Central memory CD8-positive, alpha-beta T cell (primary cell): ENCODE results near the gene SPP2.

Experiments used
- ATAC-seq: fragments of 150-1000 bp; cut with Tn5 transposase; replicated peaks from 2 replicates; pipeline ENCODE4 v1.10.0; 2022; ENCODE audit warnings: mild to moderate bottlenecking, moderate FRiP score, moderate number of reproducible peaks; ENCODE audit not compliant: poor library complexity, severe bottlenecking; ENCODE audit errors: extremely low read depth
- DNase-seq, 2 donors: peaks; one replicate each; pipeline ENCODE4 v3.0.0; 2021; ENCODE audit warnings: low spot score in 2 of 2
- H3K27ac Mint-ChIP-seq: one replicate; pipeline ENCODE4 v1.8.0; 2022; ENCODE audit warnings: low read depth, mild to moderate bottlenecking, moderate library complexity, mixed read lengths
- H3K27me3 Mint-ChIP-seq: one replicate; pipeline ENCODE4 v1.8.0; 2022; ENCODE audit warnings: mixed read lengths
- H3K36me3 Mint-ChIP-seq: one replicate; pipeline ENCODE4 v1.8.0; 2022; ENCODE audit warnings: mild to moderate bottlenecking, moderate library complexity, mixed read lengths; ENCODE audit not compliant: insufficient read depth
- H3K4me1 Mint-ChIP-seq: one replicate; pipeline ENCODE4 v1.8.0; 2022; ENCODE audit warnings: mixed read lengths
- H3K4me3 Mint-ChIP-seq: one replicate; pipeline ENCODE4 v1.8.0; 2022; ENCODE audit warnings: mild to moderate bottlenecking, moderate library complexity, mixed read lengths
- H3K9me3 Mint-ChIP-seq: one replicate; pipeline ENCODE4 v1.8.0; 2022; ENCODE audit warnings: mixed read lengths

Gene SPP2

DNA sequence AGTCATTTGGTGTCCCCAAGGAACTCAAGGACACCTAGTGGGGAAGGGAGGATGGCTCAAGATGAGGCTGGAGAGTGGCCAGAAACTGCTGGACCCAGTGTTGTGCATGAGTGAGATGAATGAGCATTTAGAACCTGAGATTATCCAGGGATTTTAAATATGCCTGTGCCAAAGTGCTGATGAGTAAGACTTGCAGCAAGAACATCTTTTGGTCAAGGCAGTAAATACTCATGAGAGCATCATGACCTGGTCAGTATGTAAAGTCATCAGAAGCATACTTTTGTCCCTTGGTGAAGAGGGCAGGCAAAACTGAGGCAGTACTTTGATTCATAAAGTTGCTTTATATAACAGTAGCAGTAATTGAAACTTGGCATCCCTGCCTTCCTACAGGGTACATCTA lies 3.1 kb upstream of the SPP2 start:
- H3K9me3 Mint-ChIP-seq = peaks cover 4% of the 10 kb centered on the region
- H3K27ac Mint-ChIP-seq = no peak overlapping the region
- peaks cover 21% of the 10 kb centered on the region for H3K4me1 Mint-ChIP-seq
- DNase-seq (no peak), ATAC-seq (no peak)
- no peak overlapping the region for H3K4me3 Mint-ChIP-seq
- H3K27me3 Mint-ChIP-seq = peaks cover 2% of the 10 kb centered on the region
- no peaks in the 10 kb centered on the region for H3K36me3 Mint-ChIP-seq

DNA sequence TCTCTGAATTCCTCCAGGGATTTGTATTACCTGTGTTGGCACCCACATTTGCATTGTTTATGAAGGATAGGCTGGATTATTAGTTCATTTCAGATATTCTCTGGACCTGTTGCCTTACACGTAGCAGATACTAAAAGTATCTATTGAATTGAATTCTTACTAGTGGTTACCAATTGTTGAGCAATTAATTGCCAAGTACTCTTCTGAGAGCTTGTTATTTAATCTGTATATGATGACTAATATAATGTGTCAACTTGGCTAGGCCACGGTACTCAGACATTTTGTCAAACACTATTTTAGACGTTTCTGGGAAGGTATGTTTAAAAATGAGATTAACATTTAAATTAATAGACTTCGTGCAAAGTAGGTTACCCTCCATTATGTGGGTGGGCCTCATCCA lies 2.5 kb upstream of the SPP2 start:
- Mint-ChIP-seq H3K4me1 (peaks cover 27% of the 10 kb centered on the region), H3K27ac (no peak overlapping the region), H3K9me3 (peaks cover 4% of the 10 kb centered on the region), H3K4me3 (no peak overlapping the region), H3K27me3 (peaks cover 9% of the 10 kb centered on the region), H3K36me3 (no peaks in the 10 kb centered on the region)
- no peak for DNase-seq
- ATAC-seq = no peak

DNA sequence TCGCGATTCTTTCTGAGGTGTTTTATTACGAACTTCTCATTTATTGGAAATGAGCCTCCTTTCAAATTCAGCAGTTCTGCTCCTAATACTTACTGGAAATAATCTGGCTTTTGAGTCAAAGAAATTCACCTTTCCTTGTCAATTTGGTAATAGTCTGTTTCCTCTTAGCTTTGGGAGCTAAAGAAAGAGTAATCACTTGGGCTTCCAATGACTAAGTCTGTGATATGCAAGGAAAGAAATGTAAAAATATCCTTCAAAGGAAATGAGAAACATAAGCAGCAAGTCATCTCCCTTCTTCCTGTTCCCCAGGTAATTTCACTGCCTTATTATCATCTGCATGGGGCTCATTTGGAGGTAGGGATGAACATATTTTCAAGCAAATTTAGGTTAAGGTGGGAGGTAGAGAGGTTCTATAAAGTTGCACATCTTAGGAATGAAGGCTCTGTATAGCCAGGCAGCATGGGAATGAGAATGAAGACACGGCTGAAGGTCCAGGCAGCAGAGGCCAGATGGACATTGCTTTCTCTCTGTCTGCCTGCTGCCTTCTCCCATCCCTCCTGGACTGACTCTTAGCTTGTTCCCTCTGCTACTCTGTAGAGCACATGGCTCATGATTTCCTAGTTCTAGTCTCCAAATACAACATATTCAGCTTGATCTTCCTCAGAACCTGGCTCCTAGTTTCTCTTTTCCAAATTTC lies 1.0 kb downstream of the SPP2 start:
- Mint-ChIP-seq H3K27me3 (peaks cover 11% of the 10 kb centered on the region), H3K4me3 (no peak overlapping the region), H3K4me1 (peaks cover 22% of the 10 kb centered on the region), H3K9me3 (peaks cover 4% of the 10 kb centered on the region), H3K36me3 (no peaks in the 10 kb centered on the region), H3K27ac (no peak overlapping the region)
- no peak for DNase-seq
- no peak for ATAC-seq

DNA sequence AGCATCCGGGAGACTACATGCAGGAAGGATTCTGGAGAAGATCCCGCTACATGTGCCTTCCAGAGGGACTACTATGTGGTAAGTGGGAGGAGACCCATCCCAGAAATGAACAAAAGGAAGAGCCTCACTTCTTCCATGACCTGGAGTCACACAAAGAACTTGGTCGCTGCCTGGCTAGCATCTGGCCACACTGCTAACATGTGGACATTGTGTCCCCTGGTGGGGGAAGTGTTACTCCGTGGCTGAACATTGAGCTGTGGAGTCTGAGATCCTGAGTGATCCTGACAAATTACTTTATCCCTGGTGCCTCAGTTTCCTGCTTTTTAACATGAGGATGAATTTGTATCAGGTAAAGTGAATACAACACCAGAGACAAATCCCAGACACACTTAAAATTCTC lies 8.4 kb downstream of the SPP2 start:
- Mint-ChIP-seq H3K36me3 (peaks cover 7% of the 10 kb centered on the region), H3K4me1 (peaks cover 32% of the 10 kb centered on the region), H3K4me3 (no peak overlapping the region), H3K9me3 (no peaks in the 10 kb centered on the region), H3K27me3 (peaks cover 6% of the 10 kb centered on the region), H3K27ac (no peak overlapping the region)
- no peak for DNase-seq
- no peak for ATAC-seq

DNA sequence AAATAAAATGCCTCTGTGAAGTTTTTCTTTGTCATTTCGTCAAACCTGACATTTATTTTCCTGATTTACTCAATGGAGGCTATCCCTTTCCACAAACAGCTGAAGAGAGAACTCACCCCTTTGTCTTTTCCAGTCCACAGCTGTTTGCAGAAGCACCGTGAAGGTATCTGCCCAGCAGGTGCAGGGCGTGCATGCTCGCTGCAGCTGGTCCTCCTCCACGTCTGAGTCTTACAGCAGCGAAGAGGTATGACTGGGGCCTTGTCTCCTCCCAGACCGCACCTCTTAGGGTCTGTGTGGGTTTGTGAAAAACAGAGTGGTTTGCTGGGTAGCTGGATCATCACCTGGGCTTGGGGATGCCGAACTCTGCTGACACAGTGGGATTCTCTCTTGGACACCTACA lies 9.7 kb downstream of the SPP2 start:
- Mint-ChIP-seq H3K27me3 (peaks cover 6% of the 10 kb centered on the region), H3K4me1 (peaks cover 37% of the 10 kb centered on the region), H3K27ac (no peak overlapping the region), H3K4me3 (no peak overlapping the region), H3K9me3 (no peaks in the 10 kb centered on the region), H3K36me3 (peaks cover 8% of the 10 kb centered on the region)
- no peak for DNase-seq
- no peak for ATAC-seq

DNA sequence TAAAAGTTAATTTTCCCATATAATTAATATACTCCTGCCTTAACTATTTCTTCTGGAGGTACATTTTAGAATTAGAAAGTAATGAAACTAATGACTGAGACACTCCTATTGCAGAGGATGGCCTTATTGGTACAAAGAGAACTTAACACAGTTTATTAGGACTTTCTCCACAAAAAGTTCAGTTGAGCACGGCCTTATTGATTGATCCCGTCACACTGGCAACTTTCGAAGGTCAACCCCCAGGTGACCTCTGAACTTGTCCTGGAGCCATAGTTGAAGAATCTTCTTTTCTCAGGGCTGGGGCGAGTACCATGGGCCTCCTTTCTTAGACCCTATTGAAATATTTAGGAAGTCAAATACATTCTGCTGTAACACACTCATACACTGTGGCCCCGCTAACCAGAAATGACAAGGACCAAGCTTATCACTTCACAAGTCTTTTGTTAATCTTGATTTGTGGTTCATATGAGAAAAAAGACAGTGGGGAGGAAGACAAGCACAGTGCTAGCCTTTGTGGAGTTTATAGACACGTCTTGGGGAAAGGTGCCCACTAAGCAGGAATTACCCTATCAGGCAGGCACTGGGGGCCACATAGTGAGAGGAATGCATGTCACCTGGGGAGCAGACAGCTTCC lies 11.2 kb downstream of the SPP2 start:
- Mint-ChIP-seq H3K27me3 (peaks cover 6% of the 10 kb centered on the region), H3K4me3 (peak overlapping the region; percentile 51)
- DNase-seq = no peak

DNA sequence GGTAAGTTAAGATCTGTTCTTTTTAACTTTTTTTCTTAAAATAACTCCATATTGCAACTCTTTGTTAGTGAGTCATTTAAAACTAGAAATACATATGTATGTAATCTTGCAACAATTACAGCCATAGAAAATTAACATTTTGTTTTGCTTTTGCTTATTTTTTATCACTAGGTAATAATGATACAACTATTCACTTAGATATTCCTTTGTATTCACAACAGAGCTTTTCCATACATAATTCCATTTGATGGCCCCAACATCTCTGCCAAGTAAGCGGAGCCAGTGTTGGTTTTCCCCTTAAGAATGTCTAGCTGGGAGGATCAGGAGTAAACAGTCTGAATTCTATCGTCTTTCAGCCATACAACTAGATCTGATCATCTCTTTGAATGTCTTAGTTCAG lies 16.1 kb downstream of the SPP2 start:
- H3K9me3 Mint-ChIP-seq = peaks cover 7% of the 10 kb centered on the region
- no peak overlapping the region for H3K4me3 Mint-ChIP-seq
- H3K4me1 Mint-ChIP-seq = peaks cover 25% of the 10 kb centered on the region
- no peak overlapping the region for H3K27ac Mint-ChIP-seq
- peaks cover 4% of the 10 kb centered on the region for H3K36me3 Mint-ChIP-seq
- H3K27me3 Mint-ChIP-seq = no peaks in the 10 kb centered on the region
- DNase-seq (no peak), ATAC-seq (no peak)

More for the DNA sequence above, 11.2 kb downstream of the SPP2 start:
- peaks cover 8% of the 10 kb centered on the region for H3K36me3 Mint-ChIP-seq
- peak overlapping the region; percentile 25 for H3K27ac Mint-ChIP-seq
- no peaks in the 10 kb centered on the region for H3K9me3 Mint-ChIP-seq
- ATAC-seq = peak; percentile 86
- H3K4me1 Mint-ChIP-seq = peaks cover 37% of the 10 kb centered on the region

DNA sequence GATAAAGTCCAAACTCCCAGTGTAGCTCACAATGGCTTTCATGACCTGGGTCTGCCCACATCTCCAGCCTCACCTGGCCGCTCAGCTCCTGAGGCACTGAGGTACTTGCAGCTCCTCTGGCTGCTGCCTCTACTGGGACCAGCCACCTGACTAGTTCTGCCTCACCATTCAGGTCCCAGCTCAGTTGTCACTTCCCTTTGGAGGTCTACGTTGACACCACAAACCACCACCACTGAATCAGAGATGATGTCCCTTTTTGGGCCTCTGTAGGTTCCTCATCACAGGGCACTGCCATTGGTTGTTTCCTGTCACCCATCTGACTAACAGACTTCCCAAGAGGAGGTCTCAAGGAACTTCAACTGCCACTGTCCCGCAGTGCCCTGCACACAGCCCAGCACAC lies 21.2 kb downstream of the SPP2 start:
- peaks cover 7% of the 10 kb centered on the region for H3K9me3 Mint-ChIP-seq
- DNase-seq (peak in 1 of 2 donors; percentile 13), ATAC-seq (peak; percentile 79)
- no peak overlapping the region for H3K4me3 Mint-ChIP-seq
- H3K4me1 Mint-ChIP-seq = peaks cover 33% of the 10 kb centered on the region
- no peaks in the 10 kb centered on the region for H3K27me3 Mint-ChIP-seq
- no peaks in the 10 kb centered on the region for H3K36me3 Mint-ChIP-seq
- no peak overlapping the region for H3K27ac Mint-ChIP-seq

DNA sequence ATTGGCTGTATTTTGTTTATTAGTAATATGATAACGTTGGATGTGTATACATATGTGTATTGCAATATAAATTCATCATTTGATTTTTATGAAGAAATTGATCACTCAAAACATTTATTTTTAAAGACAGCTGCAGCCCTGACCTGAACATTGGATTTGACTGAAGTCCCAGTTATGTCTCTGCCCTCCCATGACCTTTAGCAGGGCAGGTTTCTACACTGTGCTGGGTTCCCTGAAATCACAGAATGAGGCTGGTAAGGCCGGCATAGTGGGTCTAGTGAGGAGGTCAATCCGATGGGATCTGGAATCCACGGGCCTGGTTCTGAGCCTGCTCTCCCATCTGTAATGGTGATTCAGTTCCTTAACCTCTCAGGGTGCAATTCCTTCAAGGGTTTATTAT lies 22.0 kb downstream of the SPP2 start:
- Mint-ChIP-seq H3K36me3 (no peaks in the 10 kb centered on the region), H3K4me1 (peaks cover 41% of the 10 kb centered on the region), H3K9me3 (peaks cover 7% of the 10 kb centered on the region), H3K27ac (no peak overlapping the region), H3K27me3 (no peaks in the 10 kb centered on the region), H3K4me3 (no peak overlapping the region)
- no peak for DNase-seq
- ATAC-seq = no peak

DNA sequence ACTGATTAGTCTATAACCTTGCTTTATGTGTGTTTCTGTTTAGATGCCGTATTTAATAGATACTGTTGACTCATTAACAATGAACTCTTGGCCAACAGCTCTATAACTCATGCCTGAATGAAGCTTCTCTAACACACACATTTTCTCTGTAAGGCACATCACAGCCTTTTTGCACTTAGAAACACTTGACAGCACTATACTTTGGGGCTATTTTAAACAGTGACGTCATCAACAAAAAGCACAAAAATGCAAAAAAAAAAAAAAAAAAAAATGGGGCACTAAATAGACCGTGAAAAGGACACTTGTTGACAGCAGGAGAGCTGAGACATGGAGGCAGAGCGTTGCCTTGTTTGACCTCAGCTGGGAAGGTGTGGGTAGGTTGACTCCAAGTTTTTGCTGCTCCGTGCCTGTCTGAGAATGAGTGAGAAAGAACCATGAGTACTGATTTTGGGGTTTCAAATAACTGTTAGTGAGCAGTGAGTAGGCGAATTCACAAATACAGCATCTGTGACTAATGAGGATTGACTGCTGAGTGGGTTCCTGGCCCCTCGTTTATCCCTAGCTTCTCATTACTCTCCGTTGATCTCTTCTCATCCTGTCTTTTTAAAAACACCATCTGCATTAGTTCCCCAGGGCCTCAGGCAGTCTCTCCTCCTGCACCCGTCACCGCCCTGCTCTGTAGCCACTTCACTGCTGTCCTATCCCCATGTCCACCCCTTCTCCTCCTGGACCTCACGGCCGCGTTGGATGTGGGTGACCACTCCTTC lies 24.4 kb downstream of the SPP2 start:
- Mint-ChIP-seq H3K4me1 (peaks cover 58% of the 10 kb centered on the region), H3K36me3 (no peaks in the 10 kb centered on the region), H3K4me3 (no peak overlapping the region), H3K27ac (no peak overlapping the region), H3K9me3 (no peaks in the 10 kb centered on the region), H3K27me3 (no peaks in the 10 kb centered on the region)
- no peak for ATAC-seq
- no peak for DNase-seq

DNA sequence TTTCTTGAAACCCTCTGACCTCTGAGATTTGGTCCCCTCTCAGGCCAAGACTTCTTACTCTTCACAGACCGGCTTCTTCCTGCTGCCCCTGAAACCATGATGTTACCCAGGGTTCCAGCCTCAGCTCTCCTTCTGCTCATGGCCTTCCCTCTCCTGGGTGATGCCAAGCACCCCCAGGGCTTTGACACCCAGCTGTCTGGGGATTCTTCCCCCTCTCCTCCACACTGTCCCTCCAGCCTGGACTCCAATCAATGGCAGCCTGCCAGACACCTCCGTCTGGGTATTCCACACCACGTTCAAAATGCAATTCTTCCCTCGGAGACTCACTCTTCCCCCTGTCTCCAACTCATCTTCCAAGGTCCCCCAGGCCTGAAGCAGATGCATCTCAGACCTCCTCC lies 25.0 kb downstream of the SPP2 start:
- DNase-seq (no peak), ATAC-seq (no peak)
- Mint-ChIP-seq H3K9me3 (no peaks in the 10 kb centered on the region), H3K27ac (peak overlapping the region; percentile 52), H3K36me3 (no peaks in the 10 kb centered on the region), H3K27me3 (no peaks in the 10 kb centered on the region), H3K4me1 (peaks cover 58% of the 10 kb centered on the region), H3K4me3 (no peak overlapping the region)

DNA sequence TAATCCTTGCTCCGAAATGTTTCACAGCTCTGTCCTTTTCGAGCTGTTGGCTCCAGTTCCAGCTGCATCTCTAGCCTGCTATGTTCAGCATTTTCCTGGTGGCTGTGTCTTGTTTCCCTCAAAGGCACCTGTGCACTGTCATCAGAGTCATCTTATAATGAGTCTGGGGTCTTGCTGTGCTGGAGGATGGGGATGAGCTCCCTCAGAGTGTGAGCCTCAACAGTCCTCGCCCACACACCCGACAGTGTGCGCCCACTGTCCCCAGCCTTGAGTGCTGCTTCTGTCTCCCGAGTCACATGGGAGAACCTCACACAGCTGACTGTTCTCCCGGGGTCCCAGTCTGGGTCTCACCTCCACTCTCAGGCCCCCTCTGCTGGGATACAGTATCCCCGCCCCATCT lies 25.4 kb downstream of the SPP2 start:
- DNase-seq (no peak), ATAC-seq (no peak)
- Mint-ChIP-seq H3K4me1 (peaks cover 55% of the 10 kb centered on the region), H3K4me3 (peak overlapping the region; percentile 21), H3K9me3 (no peaks in the 10 kb centered on the region), H3K36me3 (no peaks in the 10 kb centered on the region), H3K27ac (peak overlapping the region; percentile 52), H3K27me3 (no peaks in the 10 kb centered on the region)

DNA sequence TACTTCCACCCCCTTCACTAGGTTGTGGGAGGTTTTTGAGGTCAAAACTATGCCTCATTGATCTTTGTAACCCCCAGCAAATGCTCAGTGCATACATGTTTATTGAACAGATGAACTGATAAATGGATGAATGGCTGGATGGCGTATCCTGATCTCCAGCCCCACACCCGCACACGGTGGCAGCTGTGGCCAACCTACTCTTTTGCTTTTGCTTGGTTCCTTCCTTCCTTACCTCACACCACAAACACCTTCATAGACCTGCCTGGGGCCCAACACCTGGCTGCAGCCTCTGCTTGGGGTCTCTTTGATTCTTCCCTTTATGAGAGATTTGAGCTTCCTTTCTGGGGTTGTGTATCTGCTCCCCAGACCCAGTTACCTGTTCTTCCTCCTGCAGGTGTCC lies 25.9 kb downstream of the SPP2 start:
- DNase-seq = no peak
- Mint-ChIP-seq H3K27me3 (no peaks in the 10 kb centered on the region), H3K4me3 (peak overlapping the region; percentile 21), H3K4me1 (peaks cover 51% of the 10 kb centered on the region), H3K36me3 (no peaks in the 10 kb centered on the region), H3K9me3 (no peaks in the 10 kb centered on the region), H3K27ac (peak overlapping the region; percentile 52)
- ATAC-seq = peak; percentile 45
